PC-3 (cell line): ENCODE results near the gene GALNT18.

Source experiments
- EZH2phosphoT487 ChIP-seq: fragments of 300-600 bp; sonication (generic); IDR thresholded peaks from 2 replicates; pipeline ENCODE4 v1.6.1; 2018; ENCODE audit warnings: mild to moderate bottlenecking, antibody characterized with exemption, low read length, borderline replicate concordance
- TF ChIP-seq, protein P1 (sequence below): fragments of 300-600 bp; sonication (generic); conservative IDR thresholded peaks from 2 replicates; pipeline ENCODE4 v1.5.1; 2017; ENCODE audit warnings: antibody characterized with exemption, low read depth, mild to moderate bottlenecking, low read length

DNA sequence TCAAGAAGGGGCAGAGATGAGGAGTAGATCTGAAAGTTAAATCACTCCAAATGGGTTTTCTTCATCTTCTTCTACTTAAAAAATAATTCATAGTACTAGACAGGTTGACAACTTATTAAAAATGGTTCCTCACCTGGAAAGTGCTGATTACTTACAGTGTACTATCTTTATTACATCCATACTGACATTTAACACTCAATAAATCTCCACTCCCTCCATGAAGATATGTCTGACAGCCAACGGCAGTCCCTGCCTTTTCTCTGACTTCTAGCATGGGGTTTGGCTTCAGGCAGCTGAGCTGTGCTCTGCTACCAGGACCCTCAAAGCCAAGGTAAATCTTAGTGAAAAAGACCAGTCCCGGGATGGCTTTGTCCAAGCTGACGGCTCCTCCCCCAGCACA lies 135.4 kb downstream of the GALNT18 start:
- TF ChIP-seq EZH2phosphoT487: no peak
- TF ChIP-seq, protein P1, sequence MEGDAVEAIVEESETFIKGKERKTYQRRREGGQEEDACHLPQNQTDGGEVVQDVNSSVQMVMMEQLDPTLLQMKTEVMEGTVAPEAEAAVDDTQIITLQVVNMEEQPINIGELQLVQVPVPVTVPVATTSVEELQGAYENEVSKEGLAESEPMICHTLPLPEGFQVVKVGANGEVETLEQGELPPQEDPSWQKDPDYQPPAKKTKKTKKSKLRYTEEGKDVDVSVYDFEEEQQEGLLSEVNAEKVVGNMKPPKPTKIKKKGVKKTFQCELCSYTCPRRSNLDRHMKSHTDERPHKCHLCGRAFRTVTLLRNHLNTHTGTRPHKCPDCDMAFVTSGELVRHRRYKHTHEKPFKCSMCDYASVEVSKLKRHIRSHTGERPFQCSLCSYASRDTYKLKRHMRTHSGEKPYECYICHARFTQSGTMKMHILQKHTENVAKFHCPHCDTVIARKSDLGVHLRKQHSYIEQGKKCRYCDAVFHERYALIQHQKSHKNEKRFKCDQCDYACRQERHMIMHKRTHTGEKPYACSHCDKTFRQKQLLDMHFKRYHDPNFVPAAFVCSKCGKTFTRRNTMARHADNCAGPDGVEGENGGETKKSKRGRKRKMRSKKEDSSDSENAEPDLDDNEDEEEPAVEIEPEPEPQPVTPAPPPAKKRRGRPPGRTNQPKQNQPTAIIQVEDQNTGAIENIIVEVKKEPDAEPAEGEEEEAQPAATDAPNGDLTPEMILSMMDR: no peak
